ENCODE results near the gene EIF1. TPM values are rescaled to one million over a fixed set of nuclear protein-coding genes. Genes with fewer than 3 reads are reported as not detected.

The EIF1 gene
- total and polyA plus RNA-seq, 2 donors (not counting 1 experiment from before 2014, with no cell fraction given), result 773 to 2,045 TPM

DNA sequence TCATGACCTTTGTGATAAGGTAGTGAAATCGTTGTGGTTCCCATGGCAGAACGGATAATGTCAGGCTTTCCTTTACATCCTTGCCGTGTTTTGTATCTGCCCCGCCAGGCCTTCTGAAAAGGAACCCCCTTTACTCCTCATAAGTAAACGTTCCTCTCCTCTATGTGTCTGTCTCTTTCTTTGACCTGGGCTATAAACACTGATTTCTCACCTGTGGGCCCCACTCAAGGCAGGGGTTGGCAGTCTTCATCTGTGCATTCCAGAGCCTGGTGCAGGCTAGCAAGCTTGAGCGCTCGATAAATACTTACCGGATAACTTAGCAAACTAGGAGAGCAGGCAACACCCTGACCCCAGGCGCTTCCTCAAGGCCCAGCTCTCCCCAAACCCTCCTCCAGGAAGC is 53.0 kb downstream of the EIF1 start:
- Histone ChIP-seq H3K4me1 (ENCODE audit: control insufficient read depth in 2 of 2, insufficient read depth in 2 of 2, low read length in 2 of 2) (peaks cover 7 to 8% of the 10 kb centered on the region in 2 donors), H3K27ac (ENCODE audit: low read length in 2 of 2) (no peak overlapping the region), H3K36me3 (replicated peaks in 1 of 2; ENCODE audit: control extremely low read depth in 1 of 2, control insufficient read depth in 1 of 2, extremely low read depth in 1 of 2, insufficient read depth in 2 of 2, low read length in 1 of 2) (no peaks in the 10 kb centered on the region), H3K4me3 (ENCODE audit: control extremely low read depth in 1 of 5, extremely low read depth in 1 of 5, insufficient read depth in 1 of 5, low read depth in 2 of 5, low read length in 4 of 5) (no peak overlapping the region), H2AFZ (ENCODE audit: insufficient read depth, low read depth, low read length, poor library complexity, severe bottlenecking) (no peak overlapping the region), H3K27me3 (replicated peaks in 1 of 4; ENCODE audit: control extremely low read depth in 1 of 4, control insufficient read depth in 3 of 4, insufficient read depth in 4 of 4, low read length in 3 of 4) (peaks cover 0 to 14% (median 7%) of the 10 kb centered on the region in 4 experiments), H3K79me2 (ENCODE audit: control insufficient read depth, insufficient read depth, low read length) (no peaks in the 10 kb centered on the region), H3K9me3 (ENCODE audit: control extremely low read depth in 1 of 3, control insufficient read depth in 2 of 3, insufficient read depth in 1 of 3, low read length in 2 of 3) (no peaks in the 10 kb centered on the region), H4K20me1 (ENCODE audit: control insufficient read depth, insufficient read depth, low read length, poor library complexity, severe bottlenecking) (no peaks in the 10 kb centered on the region), H3K9ac (ENCODE audit: low read length) (no peak overlapping the region), H3K4me2 (replicated peaks; ENCODE audit: low read depth, low read length, poor library complexity, severe bottlenecking) (no peak overlapping the region)
- TF ChIP-seq EZH2 (IDR thresholded peaks at IDR 0.05; ENCODE audit: borderline replicate concordance, insufficient read depth, low read depth, low read length, poor library complexity, severe bottlenecking), result no peak
- TF ChIP-seq, protein P1, sequence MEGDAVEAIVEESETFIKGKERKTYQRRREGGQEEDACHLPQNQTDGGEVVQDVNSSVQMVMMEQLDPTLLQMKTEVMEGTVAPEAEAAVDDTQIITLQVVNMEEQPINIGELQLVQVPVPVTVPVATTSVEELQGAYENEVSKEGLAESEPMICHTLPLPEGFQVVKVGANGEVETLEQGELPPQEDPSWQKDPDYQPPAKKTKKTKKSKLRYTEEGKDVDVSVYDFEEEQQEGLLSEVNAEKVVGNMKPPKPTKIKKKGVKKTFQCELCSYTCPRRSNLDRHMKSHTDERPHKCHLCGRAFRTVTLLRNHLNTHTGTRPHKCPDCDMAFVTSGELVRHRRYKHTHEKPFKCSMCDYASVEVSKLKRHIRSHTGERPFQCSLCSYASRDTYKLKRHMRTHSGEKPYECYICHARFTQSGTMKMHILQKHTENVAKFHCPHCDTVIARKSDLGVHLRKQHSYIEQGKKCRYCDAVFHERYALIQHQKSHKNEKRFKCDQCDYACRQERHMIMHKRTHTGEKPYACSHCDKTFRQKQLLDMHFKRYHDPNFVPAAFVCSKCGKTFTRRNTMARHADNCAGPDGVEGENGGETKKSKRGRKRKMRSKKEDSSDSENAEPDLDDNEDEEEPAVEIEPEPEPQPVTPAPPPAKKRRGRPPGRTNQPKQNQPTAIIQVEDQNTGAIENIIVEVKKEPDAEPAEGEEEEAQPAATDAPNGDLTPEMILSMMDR (IDR thresholded peaks at IDR 0.05), result no peak
- intact Hi-C loops (cut with micrococcal nuclease), result no loop called here
- no peak overlapping the region for H3K4me3 Mint-ChIP-seq
- no peak overlapping the region for H3K27ac Mint-ChIP-seq
- ChIA-PET POLR2A (interaction anchor here (0.7 to 0.9 kb wide), 2 partner anchors 44 to 47 kb away, joined by 3 read pairs; partner anchors contain the start of gene JUP), CTCF (interaction anchor here (5.2 kb wide), 1 partner anchor 59 kb away, joined by 30 read pairs; no protein-coding TSS in a partner anchor)
- H3K27me3 Mint-ChIP-seq, result peaks cover 16% of the 10 kb centered on the region
- no peak for ATAC-seq (ENCODE audit: low read depth)
- no peaks in the 10 kb centered on the region for H3K4me1 Mint-ChIP-seq
- H3K9me3 Mint-ChIP-seq (ENCODE audit: insufficient read depth), result no peaks in the 10 kb centered on the region
- 92% methylated on average over 8 of the region's 9 CpGs for WGBS (ENCODE audit: insufficient coverage)
- DNase-seq, result no peak

Small RNA genes lying within 50 kb of the gene (small RNA-seq; reads per million reads assigned to genes)
- gene RN7SL399P (ENCODE audit: insufficient read length, low read depth, low replicate concordance) (not detected), gene RNA5SP442 (ENCODE audit: insufficient read length, low read depth, low replicate concordance) (not detected)

Other genes with a start within 250 kb of the EIF1 start
- not detected in 2 replicates for gene KRT38, start 247.9 kb upstream of the EIF1 start, total RNA-seq
- not detected in 2 replicates for gene KRT38, start 247.9 kb upstream of the EIF1 start, polyA plus RNA-seq
- not detected in 2 replicates for gene KRT32, start 221.5 kb upstream of the EIF1 start, total RNA-seq
- not detected in 2 replicates for gene KRT32, start 221.5 kb upstream of the EIF1 start, polyA plus RNA-seq
- not detected in 2 replicates for gene KRT35, start 207.7 kb upstream of the EIF1 start, total RNA-seq
- gene KRT35, start 207.7 kb upstream of the EIF1 start, polyA plus RNA-seq, result not detected in 2 replicates
- not detected in 2 replicates for gene KRT36, start 199.0 kb upstream of the EIF1 start, total RNA-seq
- not detected in 2 replicates for gene KRT36, start 199.0 kb upstream of the EIF1 start, polyA plus RNA-seq
- gene KRT13, start 183.3 kb upstream of the EIF1 start, total RNA-seq, result not detected in 2 replicates
- gene KRT13, start 183.3 kb upstream of the EIF1 start, polyA plus RNA-seq, result not detected in 2 replicates
- gene KRT15, start 170.0 kb upstream of the EIF1 start, total RNA-seq, result not detected in 2 replicates
- gene KRT15, start 170.0 kb upstream of the EIF1 start, polyA plus RNA-seq, result not detected in 2 replicates
- gene KRT19, start 160.6 kb upstream of the EIF1 start, total RNA-seq, result not detected in 2 replicates
- gene KRT19, start 160.6 kb upstream of the EIF1 start, polyA plus RNA-seq, result not detected in 2 replicates
- not detected in 2 replicates for gene KRT9, start 116.8 kb upstream of the EIF1 start, total RNA-seq
- gene KRT9, start 116.8 kb upstream of the EIF1 start, polyA plus RNA-seq, result not detected in 2 replicates
- gene KRT14, start 102.0 kb upstream of the EIF1 start, total RNA-seq, result not detected in 2 replicates
- not detected in 2 replicates for gene KRT14, start 102.0 kb upstream of the EIF1 start, polyA plus RNA-seq
- gene KRT16, start 76.1 kb upstream of the EIF1 start, total RNA-seq, result not detected in 2 replicates
- gene KRT16, start 76.1 kb upstream of the EIF1 start, polyA plus RNA-seq, result not detected in 2 replicates
- not detected in 2 replicates for gene KRT17, start 64.3 kb upstream of the EIF1 start, total RNA-seq
- gene KRT17, start 64.3 kb upstream of the EIF1 start, polyA plus RNA-seq, result not detected in 2 replicates
- not detected in 2 replicates for gene GAST, start 23.4 kb downstream of the EIF1 start, total RNA-seq
- not detected in 2 replicates for gene GAST, start 23.4 kb downstream of the EIF1 start, polyA plus RNA-seq
- gene HAP1, start 45.8 kb downstream of the EIF1 start, total RNA-seq, result 0.15 and 0.37 TPM in 2 replicates
- 0.03 TPM in 2 replicates for gene HAP1, start 45.8 kb downstream of the EIF1 start, polyA plus RNA-seq
- 56.1 and 63.3 TPM in 2 replicates for gene JUP, start 97.8 kb downstream of the EIF1 start, total RNA-seq
- gene JUP, start 97.8 kb downstream of the EIF1 start, polyA plus RNA-seq, result 42.6 and 62.9 TPM in 2 replicates
- gene P3H4, start 123.1 kb downstream of the EIF1 start, total RNA-seq, result 2.5 and 2.8 TPM in 2 replicates
- 1.3 TPM in 2 replicates for gene P3H4, start 123.1 kb downstream of the EIF1 start, polyA plus RNA-seq
- 0.34 and 0.70 TPM in 2 replicates for gene FKBP10, start 124.1 kb downstream of the EIF1 start, total RNA-seq
- 0.21 and 0.40 TPM in 2 replicates for gene FKBP10, start 124.1 kb downstream of the EIF1 start, polyA plus RNA-seq
- gene NT5C3B, start 147.3 kb downstream of the EIF1 start, total RNA-seq, result 46.5 and 49.6 TPM in 2 replicates
- gene NT5C3B, start 147.3 kb downstream of the EIF1 start, polyA plus RNA-seq, result 43.8 and 50.1 TPM in 2 replicates
- gene KLHL10, start 148.9 kb downstream of the EIF1 start, total RNA-seq, result 0.12 and 0.15 TPM in 2 replicates
- 0.37 TPM in 1 of 2 replicates, not detected in the other for gene KLHL10, start 148.9 kb downstream of the EIF1 start, polyA plus RNA-seq
- 18.7 and 18.8 TPM in 2 replicates for gene KLHL11, start 176.5 kb downstream of the EIF1 start, total RNA-seq
- gene KLHL11, start 176.5 kb downstream of the EIF1 start, polyA plus RNA-seq, result 4.2 and 5.5 TPM in 2 replicates
- gene ACLY, start 230.1 kb downstream of the EIF1 start, total RNA-seq, result 85.3 and 91.5 TPM in 2 replicates
- gene ACLY, start 230.1 kb downstream of the EIF1 start, polyA plus RNA-seq, result 33.3 and 40.2 TPM in 2 replicates
- gene ODAD4, start 241.7 kb downstream of the EIF1 start, total RNA-seq, result 0.27 and 0.56 TPM in 2 replicates
- not detected in 2 replicates for gene ODAD4, start 241.7 kb downstream of the EIF1 start, polyA plus RNA-seq

Measured in B cell (primary cell).